Esophagus mucosa (tissue), 1 donor: ENCODE measurements around the gene MRPS25. TPM values are rescaled to one million over a fixed set of nuclear protein-coding genes. Genes with fewer than 3 reads are reported as not detected.
"Not testable (repeated sequence)": the region's sequence is repeated elsewhere in the genome, so short reads cannot be mapped to it uniquely, and the experiment has no call there.

ENCODE experiments used
- ATAC-seq: fragments of 200-7000 bp; cut with Tn5 transposase; one replicate; pipeline ENCODE4 v1.9.1; 2020
- total RNA-seq: library from RNA; stranded (reverse); gene quantifications from one replicate; pipeline ENCODE4 v1.2.4, GENCODE V29; 2023
- donor health status: DM: yes; HTN: yes; CAD: no.

Gene MRPS25
- total RNA-seq, 1 donor from 2014 or later: 46.4 TPM

- no peak for ATAC-seq
These were observed 22.2 kb downstream of the MRPS25 start for GRCh38 chr3:15042936-15043335.

DNA sequence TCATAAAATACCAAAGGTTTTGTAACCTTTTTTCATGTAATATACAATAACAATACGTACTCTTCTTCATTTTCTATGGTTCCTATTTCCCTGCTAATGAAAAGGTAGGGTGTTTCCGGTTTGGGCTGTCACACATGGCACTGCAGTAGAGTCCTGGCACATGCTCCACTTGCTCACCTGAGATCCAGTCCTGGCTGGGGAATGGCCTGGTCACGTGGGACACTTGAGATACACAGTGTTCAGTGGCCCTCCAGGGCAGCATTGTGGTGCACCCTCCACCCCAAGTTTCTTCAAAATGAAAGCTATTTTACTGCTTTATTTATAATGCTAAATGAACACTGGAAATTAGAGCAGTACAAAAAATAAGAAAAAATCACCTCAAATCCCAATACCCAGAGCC is 23.2 kb downstream of the MRPS25 start:
- no peak for ATAC-seq

GRCh38 chr3:15040844-15041243 is 24.3 kb downstream of the MRPS25 start:
- no peak for ATAC-seq

GRCh38 chr3:15038306-15038705 is 26.8 kb downstream of the MRPS25 start:
- no peak for ATAC-seq

DNA sequence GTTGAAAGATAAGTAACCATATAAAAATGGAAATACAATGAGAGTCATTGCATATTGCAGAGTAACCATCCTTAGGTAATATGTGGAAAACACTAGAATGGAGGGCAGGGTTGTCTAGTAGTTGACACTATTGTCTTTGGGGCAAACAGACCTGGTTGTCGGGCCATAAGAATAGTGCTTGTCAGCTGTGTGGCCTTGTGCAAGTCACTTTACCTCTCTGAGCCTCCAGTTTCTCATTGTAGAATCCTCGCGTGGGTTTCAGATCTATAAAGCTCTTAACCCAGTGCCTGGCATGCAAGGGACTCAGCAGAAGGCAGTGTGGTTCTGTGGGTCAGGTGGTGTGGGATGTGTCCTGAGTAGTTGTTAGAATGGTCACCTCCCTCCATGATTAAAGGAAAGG is 32.0 kb downstream of the MRPS25 start:
- ATAC-seq: no peak

- ATAC-seq: no peak
These were observed 32.5 kb downstream of the MRPS25 start for GRCh38 chr3:15032650-15033049.

- no peak for ATAC-seq
These were observed 35.5 kb downstream of the MRPS25 start for GRCh38 chr3:15029625-15030024.

DNA sequence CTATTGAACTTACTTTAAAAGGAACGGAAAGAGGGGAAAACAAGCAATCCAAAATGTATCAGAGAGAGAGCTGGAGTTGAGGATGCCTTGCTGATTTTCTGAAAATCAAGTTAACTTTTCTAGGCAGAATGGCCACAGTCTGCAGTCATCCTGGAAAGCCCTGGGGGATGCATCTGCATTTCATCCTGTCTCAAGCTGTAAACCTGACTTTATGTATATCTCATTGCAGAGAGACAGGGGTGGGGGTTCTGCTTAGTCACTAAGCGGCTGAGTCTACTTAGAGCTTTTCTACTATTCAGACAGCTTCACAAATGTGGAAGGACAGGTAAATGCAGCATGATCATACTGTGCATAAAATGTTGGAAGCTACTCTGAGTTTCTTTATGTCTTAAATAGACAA is 41.4 kb downstream of the MRPS25 start:
- no peak for ATAC-seq

- ATAC-seq: no peak
These were observed 41.9 kb downstream of the MRPS25 start for GRCh38 chr3:15023249-15023648.

GRCh38 chr3:15017191-15017590 is 47.9 kb downstream of the MRPS25 start:
- no peak for ATAC-seq

- no peak for ATAC-seq
These were observed 49.7 kb downstream of the MRPS25 start for GRCh38 chr3:15015456-15015855.

DNA sequence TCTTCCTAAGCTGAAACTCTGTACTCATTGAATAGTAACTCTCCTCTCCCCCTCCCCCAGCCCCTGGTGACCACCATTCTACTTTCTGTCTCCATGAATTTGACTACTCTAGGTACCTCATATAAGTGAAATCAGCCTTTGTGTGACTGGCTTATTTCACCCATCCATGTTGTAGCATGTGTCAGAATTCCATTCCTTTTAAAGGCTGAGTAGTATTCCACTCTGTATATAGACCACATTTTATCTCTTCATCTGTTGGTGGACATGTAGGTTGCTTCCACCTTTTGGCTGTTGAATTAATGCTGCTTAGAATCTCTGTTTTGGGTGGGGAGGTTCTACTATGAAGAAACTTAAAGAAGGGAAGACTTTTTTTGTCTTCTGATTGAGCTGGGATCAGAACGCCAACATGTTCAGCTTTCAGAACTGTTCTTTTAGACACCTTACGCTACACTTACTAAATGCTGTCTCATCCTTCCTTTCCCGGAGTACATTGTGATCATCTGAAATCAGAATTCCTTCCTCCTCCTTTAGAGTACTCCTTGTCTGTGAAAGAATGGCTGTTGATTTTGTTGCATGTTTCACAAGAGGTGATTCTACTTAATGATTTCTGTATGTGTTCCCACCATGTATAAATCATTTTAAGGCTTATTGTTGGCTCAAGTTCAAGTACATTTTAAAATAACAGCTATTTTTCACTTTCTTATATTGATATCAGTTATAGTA is 50.3 kb downstream of the MRPS25 start:
- ATAC-seq: no peak

GRCh38 chr3:15011174-15011573 is 53.9 kb downstream of the MRPS25 start:
- peak; percentile 36 for ATAC-seq

DNA sequence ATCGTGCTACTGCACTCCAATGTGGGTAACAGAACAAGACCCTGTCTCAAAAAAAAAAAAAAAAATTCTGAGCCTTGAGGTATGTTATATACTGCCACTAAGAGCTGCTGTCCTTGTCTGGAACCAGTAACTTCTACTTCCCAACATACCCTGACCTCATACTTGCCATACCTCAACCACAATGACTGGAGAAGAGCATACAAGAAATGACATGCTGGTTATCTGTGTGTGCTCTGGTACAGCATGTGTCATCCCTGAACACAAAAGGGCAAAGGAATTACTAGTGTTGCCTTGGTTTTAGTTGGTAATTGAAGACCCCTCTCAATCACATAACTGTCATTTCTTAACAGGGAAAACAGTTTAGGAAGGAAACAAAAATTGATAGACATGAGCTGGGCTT is 54.5 kb downstream of the MRPS25 start:
- ATAC-seq: peak; percentile 15

DNA sequence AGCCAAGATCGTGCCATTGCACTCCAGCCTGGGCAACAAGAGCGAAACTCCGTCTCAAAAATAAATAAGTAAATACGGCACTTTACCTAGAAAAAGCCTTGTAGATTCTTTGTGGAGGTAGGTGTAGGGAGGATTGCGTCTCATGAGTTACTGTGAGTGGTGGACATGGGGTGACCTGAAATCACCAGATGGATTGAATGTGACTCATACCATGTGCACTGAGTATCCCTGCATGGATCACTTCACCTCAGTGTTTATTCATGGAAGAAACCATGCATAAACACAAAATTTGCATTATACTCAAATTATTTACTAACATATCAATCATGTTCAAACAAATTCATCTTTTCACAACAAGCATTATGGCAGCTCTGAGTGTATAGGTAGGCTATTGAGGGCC is 55.9 kb downstream of the MRPS25 start:
- ATAC-seq: no peak

GRCh38 chr3:15007681-15008141 is 57.4 kb downstream of the MRPS25 start:
- ATAC-seq: no peak

DNA sequence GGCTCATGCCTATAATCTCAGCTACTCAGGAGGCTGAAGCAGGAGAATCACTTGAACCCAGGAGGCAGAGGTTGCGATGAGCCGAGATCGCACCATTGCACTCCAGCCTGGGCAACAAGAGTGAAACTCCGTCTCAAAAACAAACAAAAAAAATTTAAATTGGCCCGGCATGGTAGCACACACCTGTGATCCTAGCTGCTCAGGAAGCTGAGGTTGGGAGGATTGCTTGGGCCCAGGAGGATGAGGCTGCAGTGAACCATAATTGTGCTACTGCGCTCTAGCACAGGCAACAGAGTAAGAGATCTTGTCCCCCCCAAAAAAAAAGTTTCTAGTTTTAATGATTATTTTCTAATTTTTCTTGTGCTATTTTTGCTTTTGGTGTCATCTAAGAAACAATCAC is 65.9 kb downstream of the MRPS25 start:
- ATAC-seq: not testable (repeated sequence)

Other genes starting within 250 kb of the MRPS25 start
- gene FGD5, start 246.4 kb downstream of the MRPS25 start, total RNA-seq: 2.5 TPM
- 19.2 TPM for gene NR2C2, start 117.7 kb downstream of the MRPS25 start, total RNA-seq
- 10.1 TPM for gene RBSN, start 33.8 kb upstream of the MRPS25 start, total RNA-seq
- gene CAPN7, start 140.9 kb upstream of the MRPS25 start, total RNA-seq: 21.5 TPM